NCI-H82 treated with DMSO at 0.1 percent for 48 hours (cell line): ENCODE results near the gene PRDM1.

Source experiments
- DNase-seq: peaks from one replicate; lab custom pipeline; 2025; ENCODE audit not compliant: unreplicated experiment; lab: John Stamatoyannopoulos, UW

PRDM1 gene

DNA sequence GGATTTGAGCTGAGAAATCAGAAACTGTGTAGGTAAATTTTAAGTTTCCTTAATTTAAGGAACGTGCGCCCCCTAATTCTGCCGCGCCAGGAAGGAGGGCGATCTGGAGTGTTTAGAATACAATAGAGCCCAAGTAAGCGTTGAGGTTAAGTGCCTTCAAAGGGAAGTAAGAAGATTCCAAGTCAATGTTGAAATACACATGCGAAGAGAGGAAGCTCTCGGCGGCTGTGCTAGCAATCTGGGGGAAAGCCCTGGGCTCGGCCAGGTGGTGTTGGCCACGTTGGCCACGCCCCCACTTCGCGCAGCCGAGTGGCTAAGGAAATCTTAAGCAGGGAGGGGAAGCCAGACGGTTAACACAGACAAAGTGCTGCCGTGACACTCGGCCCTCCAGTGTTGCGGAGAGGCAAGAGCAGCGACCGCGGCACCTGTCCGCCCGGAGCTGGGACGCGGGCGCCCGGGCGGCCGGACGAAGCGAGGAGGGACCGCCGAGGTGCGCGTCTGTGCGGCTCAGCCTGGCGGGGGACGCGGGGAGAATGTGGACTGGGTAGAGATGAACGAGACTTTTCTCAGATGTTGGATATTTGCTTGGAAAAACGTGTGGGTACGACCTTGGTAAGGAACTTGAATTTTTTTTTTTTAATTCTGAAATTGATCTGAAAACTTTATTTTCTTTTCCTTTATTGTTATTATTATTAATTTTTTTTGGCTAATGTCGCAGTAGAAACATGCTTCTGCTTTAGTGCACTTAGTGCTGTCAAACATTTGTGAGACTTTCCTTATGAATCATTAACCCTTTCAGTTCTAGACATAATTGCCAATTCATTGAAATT is at the start of gene PRDM1:
Gene PRDM1, plus strand, starts transcription at position 353 of the 830 bp plus-strand sequence. Its CDS starts 218 bp downstream, at position 571.
- peak; percentile 73 for DNase-seq

GRCh38 chr6:106037060-106037459 is 49.1 kb upstream of the PRDM1 start:
- DNase-seq: no peak

GRCh38 chr6:106039897-106040592 is 46.1 kb upstream of the PRDM1 start:
- peak; percentile 76 for DNase-seq

DNA sequence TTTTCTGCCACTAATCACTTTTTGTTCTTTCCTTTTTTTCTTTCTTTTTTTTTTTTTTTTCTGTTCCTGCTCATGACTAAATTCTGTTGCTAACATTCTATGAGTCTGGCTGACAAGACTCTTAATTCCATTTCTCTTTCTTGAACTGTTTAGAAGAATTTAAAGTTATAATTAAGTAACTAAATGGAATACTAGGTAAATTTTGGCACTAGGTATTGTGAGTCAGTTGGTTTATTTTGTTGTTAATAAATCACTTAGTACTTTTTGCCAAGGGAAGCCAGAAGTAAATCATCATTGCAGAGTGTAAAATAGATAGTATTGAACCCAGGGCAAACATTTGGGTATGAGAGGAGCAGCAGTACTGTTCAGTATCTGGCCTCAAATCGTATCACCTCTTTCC is 42.0 kb upstream of the PRDM1 start:
- no peak for DNase-seq

DNA sequence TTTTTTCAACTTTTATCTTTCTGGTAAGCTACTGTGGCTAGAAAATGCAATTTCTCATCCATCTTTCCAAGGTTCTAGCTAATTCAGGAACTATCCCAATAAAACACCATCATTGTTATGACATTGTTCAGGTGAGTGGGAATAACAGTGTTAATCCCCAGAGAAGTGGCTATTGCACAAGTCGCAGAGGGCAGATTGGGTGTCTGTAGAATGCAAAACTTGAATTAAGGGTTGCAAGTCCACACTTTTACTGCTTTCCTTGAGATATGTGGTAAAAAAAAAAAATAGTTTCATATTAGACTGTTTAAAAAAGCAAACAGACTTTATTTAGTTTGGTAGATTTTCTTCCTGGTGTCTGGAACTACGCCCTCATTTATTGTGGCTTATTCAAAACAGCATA is 41.1 kb upstream of the PRDM1 start:
- DNase-seq: no peak

DNA sequence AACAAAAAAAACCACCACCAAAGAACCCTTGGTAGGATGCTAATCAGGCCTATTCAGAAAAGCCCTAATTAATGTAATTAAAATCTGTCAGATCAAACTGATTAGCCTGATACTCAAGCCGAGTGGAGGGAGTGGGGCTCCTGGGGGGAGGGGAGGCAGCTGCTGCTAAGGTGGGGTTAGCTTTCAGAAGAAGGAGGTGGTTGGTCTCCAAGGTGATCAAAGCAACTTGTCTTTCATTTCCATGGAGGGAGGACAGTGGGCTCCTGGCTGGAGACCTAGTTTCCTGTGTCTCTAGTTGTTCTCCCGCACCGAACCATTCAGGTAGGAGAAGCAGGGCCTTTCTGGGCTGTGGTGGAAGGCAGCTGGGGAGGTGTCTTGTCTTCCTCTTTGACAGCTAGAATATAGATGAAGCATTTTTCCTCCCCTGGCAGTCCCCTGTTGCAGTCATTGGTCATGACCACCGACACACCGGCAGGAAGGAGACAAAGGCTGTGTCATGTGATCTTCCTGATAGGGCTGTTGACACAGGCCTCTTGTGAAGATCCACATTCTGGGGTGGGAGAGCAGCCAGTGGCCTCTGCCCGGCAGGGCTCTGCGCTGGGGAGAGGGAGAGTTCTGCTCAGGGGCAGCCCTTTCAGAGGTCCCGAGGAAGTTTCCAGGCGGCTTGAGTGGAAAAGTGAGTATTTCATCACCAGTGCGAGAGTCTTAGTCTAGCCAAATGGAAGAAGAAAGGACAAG is 39.9 kb upstream of the PRDM1 start:
- DNase-seq: peak; percentile 38

DNA sequence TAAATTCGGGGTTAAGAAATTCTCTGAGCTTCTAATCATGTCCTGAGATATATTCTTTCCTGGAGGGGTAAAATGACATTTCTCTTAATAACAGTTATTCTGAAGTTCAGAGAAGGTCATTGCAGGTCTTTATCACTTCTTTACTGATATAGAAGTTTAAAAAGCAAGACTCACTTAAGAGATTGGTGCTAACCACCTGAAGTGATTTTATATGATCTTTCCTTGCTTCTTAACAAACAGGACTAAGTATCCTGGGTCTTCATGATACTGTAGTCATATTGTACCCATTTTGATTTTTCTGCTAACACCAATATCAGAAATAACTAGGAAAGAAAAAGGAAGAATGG is 39.3 kb upstream of the PRDM1 start:
- DNase-seq: no peak

GRCh38 chr6:106048336-106048735 is 37.8 kb upstream of the PRDM1 start:
- DNase-seq: no peak

DNA sequence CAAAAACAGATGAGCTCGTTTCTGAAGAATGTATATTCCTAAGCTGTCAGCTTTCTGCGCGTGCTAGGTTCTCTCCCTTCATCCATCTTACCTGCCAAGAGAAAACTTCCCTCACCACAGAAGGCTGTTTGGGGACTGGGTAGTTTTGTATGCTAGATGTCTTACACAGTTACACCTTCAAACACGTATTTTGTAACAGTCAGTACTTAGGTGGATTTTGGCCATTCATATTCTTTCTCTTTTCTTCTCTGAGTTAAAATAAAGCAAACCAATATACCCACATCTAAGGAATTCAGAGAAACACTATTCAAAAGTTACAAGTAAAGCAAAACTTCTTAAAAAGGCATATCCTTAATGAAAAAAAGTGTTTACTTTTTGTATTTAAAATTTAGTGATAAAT is 35.6 kb upstream of the PRDM1 start:
- no peak for DNase-seq

- DNase-seq: no peak
These were observed 34.9 kb upstream of the PRDM1 start for GRCh38 chr6:106051226-106051625.

DNA sequence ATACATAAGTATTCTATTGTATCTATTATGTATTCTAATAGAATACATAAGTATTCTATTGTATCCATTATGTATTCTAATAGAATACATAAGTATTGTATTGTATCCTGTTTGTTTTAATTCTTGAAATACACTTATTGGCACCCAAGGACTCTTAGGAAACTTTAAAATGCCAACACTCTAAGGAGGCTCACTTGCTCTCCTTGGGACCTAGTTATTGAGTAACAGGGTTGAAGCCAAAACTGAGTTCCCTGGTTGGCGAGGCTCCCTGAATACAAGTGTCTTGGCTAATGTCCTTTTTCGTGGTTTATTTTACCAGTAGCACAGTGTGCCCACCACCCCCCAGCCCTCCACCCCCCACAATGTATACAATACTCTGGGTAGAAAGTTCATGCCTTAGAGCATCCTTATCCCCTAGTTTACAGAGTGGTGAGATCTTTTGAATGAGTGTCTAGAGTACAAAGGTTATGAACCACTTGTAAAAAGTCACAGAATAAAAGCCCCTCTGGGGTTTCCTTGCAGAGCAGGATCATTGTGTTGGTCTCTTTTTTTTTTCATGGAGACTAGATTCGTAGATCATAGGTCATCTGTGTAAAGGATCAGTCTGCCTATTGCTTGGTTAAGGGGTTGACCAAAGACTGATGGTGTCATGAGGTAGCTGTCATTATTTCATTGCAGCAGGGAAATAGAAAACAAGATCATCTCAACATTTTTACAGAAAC is 32.5 kb upstream of the PRDM1 start:
- DNase-seq: no peak

DNA sequence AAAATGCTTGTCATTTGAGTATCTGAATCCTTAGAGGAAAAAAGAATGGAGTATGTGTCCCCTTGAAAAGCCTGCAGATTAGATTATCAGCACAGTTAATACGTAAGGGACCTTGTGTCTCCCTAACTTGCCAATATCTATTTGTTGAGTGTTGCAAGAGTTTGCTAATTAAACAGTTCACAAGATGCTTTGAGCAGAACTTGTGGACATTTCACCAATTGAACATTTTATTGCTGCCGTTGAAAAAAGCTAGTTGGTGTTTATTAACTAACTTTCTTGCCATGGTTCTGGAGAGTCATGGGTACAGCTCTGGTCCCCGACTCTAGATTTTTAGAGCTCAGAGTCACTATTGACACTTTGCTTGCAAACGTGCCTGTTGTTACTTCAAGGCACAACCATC is 30.6 kb upstream of the PRDM1 start:
- DNase-seq: no peak

- no peak for DNase-seq
These were observed 29.9 kb upstream of the PRDM1 start for GRCh38 chr6:106056060-106056745.

- no peak for DNase-seq
These were observed 29.3 kb upstream of the PRDM1 start for GRCh38 chr6:106056746-106057390.

GRCh38 chr6:106059331-106059730 is 26.8 kb upstream of the PRDM1 start:
- no peak for DNase-seq

DNA sequence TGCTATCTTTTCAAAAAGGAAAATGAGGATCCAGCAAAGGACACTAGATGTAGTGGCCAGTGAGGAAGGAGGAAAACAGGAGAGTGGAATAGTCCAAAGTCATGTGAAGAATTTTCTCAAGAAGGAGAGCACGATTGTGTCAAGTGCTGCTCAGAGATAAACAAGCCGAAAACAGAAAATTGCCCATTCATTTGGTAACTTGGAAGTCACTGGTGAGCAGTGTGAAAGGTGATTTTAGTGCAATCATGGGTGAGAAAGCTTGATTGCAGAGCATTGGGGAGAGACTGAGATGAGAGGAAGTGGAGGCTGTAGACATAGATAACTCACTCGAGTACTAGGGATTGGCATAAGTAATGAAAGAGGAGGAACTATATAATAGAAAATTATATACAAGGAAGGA is 26.0 kb upstream of the PRDM1 start:
- no peak for DNase-seq

DNA sequence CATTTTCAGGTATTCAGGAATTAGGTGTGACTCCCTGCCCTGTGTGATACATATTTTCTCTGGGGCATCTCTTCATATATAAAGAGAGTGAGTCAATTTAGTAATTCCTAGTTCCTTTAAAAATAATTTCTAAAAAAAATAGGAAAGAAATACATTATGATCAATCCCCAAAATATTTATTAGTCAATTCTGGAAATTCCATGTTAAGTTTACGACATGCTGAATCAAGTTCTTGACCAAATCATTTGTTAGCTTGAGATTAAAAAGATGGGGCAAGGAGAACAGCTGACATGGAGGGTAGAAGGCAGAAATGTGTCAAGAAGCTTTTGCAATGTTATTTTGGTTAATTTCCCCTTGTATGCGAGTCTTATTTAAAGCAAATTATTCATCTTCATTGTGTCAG is 22.7 kb upstream of the PRDM1 start:
- DNase-seq: no peak

DNA sequence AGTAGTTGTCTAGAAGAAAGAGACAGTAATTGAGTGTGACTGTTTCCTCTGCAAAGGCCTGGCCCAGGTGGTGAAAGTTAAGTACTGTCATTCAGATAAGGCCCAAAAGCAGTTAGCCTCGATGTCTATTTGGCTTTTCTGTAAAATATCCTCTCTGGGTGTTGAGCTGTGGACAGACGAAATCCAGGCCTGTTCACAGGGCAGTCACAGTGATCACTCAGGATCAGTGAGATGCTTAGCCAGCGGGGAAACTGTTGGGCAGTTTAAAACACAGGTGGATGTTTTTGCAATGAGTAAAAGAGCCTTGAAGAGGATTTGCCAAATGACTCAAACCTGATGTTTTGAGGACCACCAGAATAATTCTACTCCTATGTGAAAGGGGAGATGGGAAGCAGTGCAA is 22.0 kb upstream of the PRDM1 start:
- DNase-seq: no peak

GRCh38 chr6:106064756-106065155 is 21.4 kb upstream of the PRDM1 start:
- no peak for DNase-seq

DNA sequence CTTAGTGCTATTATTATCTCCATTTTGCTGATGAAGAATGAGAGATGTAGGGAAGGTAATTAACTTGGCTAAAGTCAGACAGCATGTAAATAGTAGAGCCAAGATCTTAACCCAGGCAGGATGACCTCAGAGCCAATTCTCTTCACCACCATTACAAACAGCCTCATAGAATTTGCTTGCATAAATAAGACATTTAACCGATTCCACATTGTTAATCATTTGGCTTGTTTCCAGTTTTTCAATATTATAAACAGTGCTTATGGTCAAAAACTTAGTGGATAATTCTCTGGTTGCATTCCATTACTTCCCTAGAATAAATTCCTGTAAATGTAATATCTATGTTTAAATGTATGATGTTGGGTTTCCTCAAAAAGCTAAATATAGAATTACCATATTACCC is 19.1 kb upstream of the PRDM1 start:
- no peak for DNase-seq
